ENCODE data around the gene CCDC88A. TPM values are rescaled to one million over a fixed set of nuclear protein-coding genes. Genes with fewer than 3 reads are reported as not detected.

Gene CCDC88A
- total and polyA plus RNA-seq, 2 donors (not counting 1 experiment from before 2014, with no cell fraction given) = 40.8 to 56.5 TPM

DNA sequence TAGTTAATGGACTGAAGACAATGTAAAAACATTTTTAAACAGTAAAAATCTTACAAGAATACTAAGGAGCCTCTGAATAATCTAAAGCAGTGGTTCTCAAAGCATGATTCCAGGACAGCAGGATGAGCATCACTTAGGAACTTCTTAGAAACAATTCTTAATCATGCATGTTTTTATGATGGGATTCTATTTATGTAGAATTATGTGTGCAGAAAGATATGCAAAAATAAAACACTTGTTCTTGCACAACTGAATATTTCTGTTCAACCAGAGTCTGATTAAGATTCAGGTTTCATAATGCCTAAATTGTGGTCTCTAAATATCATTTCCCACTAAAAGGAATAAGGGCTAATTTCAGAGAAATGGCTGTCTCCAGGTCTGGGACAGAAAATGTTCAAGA is 81.4 kb downstream of the CCDC88A start:
- H3K4me2 ChIP-seq (ENCODE audit: extremely low read depth, insufficient read depth, low read length) = no peak overlapping the region
- H3K4me3 ChIP-seq (replicated peaks in 1 of 4; ENCODE audit: control extremely low read depth in 1 of 4, insufficient read depth in 1 of 4, low read depth in 3 of 4, low read length in 4 of 4) = no peak overlapping the region
- H2AFZ ChIP-seq (ENCODE audit: low read length) = no peak overlapping the region
- peak; percentile 16 to 30 for DNase-seq (ENCODE audit: low read depth in 2 of 2)
- no peaks in the 10 kb centered on the region for H3K79me2 ChIP-seq (ENCODE audit: control insufficient read depth, insufficient read depth, low read length)
- no peak overlapping the region for H3K9ac ChIP-seq (ENCODE audit: insufficient read depth, low read length)
- no peaks in the 10 kb centered on the region for H4K20me1 ChIP-seq (ENCODE audit: control insufficient read depth, extremely low read depth, insufficient read depth, low read length)
- TF ChIP-seq EZH2 (IDR thresholded peaks at IDR 0.05; ENCODE audit: low read length, missing control alignments) = no peak
- TF ChIP-seq, protein P1, sequence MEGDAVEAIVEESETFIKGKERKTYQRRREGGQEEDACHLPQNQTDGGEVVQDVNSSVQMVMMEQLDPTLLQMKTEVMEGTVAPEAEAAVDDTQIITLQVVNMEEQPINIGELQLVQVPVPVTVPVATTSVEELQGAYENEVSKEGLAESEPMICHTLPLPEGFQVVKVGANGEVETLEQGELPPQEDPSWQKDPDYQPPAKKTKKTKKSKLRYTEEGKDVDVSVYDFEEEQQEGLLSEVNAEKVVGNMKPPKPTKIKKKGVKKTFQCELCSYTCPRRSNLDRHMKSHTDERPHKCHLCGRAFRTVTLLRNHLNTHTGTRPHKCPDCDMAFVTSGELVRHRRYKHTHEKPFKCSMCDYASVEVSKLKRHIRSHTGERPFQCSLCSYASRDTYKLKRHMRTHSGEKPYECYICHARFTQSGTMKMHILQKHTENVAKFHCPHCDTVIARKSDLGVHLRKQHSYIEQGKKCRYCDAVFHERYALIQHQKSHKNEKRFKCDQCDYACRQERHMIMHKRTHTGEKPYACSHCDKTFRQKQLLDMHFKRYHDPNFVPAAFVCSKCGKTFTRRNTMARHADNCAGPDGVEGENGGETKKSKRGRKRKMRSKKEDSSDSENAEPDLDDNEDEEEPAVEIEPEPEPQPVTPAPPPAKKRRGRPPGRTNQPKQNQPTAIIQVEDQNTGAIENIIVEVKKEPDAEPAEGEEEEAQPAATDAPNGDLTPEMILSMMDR (conservative IDR thresholded peaks at IDR 0.05 in 1 of 2, IDR thresholded peaks at IDR 0.05 in 1 of 2; ENCODE audit: low read depth in 1 of 2, low read length in 2 of 2) = no peak
- H3K9me3 ChIP-seq (ENCODE audit: control insufficient read depth, insufficient read depth, low read depth, low read length) = no peaks in the 10 kb centered on the region
- H3K27ac ChIP-seq (ENCODE audit: insufficient read depth, low read length) = no peak overlapping the region
- H3K27me3 ChIP-seq (ENCODE audit: control insufficient read depth, insufficient read depth, low read length) = no peaks in the 10 kb centered on the region
- H3K36me3 ChIP-seq (ENCODE audit: control insufficient read depth, insufficient read depth, low read length) = peaks cover 2% of the 10 kb centered on the region
- peaks cover 2% of the 10 kb centered on the region for H3K4me1 ChIP-seq (ENCODE audit: control insufficient read depth, extremely low read depth, insufficient read depth, low read length)

DNA sequence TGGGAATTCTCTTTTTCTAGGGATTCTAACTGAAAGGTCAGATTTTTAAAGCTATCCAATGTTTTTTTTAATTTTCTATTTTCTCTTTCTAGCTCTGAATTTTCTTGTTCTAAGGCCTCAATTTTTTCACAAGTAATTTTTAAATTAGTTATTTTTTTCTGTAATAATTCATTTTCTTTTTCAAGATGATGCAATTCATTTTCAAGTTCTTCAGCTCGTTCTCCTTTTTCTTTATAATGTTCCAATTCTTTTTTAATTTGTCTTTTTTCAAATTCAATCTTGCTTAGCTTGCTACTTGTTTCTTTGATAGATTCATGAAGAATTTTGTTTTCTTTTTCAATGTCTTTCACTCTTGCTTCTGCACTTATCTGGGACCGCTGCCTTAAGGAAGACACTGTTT is 84.9 kb downstream of the CCDC88A start:
- Histone ChIP-seq H3K27me3 (ENCODE audit: control insufficient read depth, insufficient read depth, low read length) (no peaks in the 10 kb centered on the region), H3K9ac (ENCODE audit: insufficient read depth, low read length) (no peak overlapping the region)
- no peak for DNase-seq (ENCODE audit: low read depth in 2 of 2)

DNA sequence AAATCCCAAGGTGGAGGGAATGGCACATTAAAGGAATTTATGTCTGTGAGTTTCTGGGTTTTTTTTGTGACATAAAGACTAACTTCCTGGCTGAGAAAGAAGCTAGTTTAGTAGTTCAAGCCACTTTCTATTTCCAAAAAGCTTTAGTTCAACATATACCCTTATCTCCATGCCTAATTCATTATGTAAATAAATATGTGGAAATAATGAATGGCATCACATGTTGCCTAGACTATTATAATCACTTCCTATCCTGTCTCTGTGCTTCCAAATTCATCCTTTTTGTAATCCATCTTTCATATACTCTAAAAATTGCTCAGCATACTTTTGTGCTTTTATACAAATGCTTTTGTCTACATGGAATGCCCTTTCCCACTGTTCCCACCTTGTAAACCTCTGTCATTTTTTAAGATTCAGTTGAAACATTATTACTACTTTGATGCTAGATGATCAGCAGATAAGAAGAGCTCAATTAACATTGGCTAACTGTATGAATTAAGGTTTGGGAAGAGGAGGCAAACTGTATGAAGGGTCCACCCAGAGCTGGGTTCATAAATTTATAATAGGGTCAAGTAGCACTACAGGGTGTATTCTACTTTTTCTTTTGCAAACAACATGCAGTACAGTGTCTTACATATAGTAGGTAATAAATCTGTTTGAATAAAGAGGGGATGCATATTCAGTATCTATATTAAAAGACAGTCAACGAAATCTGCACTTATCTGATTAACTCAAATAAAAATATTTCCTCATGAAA is 88.9 kb downstream of the CCDC88A start:
- TF ChIP-seq, protein P1 (conservative IDR thresholded peaks at IDR 0.05 in 1 of 2, IDR thresholded peaks at IDR 0.05 in 1 of 2; ENCODE audit: low read depth in 1 of 2, low read length in 2 of 2) = no peak
- TF ChIP-seq EZH2 (IDR thresholded peaks at IDR 0.05; ENCODE audit: low read length, missing control alignments) = no peak
- DNase-seq (ENCODE audit: low read depth in 2 of 2) = no peak
- no peaks in the 10 kb centered on the region for H4K20me1 ChIP-seq (ENCODE audit: control insufficient read depth, extremely low read depth, insufficient read depth, low read length)
- H3K4me2 ChIP-seq (ENCODE audit: extremely low read depth, insufficient read depth, low read length) = no peak overlapping the region
- H3K27me3 ChIP-seq (ENCODE audit: control insufficient read depth, insufficient read depth, low read length) = no peaks in the 10 kb centered on the region
- H3K9ac ChIP-seq (ENCODE audit: insufficient read depth, low read length) = no peak overlapping the region
- peaks cover 4% of the 10 kb centered on the region for H3K36me3 ChIP-seq (ENCODE audit: control insufficient read depth, insufficient read depth, low read length)
- H3K4me3 ChIP-seq (replicated peaks in 1 of 4; ENCODE audit: control extremely low read depth in 1 of 4, insufficient read depth in 1 of 4, low read depth in 3 of 4, low read length in 4 of 4) = no peak overlapping the region
- H3K9me3 ChIP-seq (ENCODE audit: control insufficient read depth, insufficient read depth, low read depth, low read length) = no peaks in the 10 kb centered on the region
- no peaks in the 10 kb centered on the region for H3K79me2 ChIP-seq (ENCODE audit: control insufficient read depth, insufficient read depth, low read length)
- H2AFZ ChIP-seq (ENCODE audit: low read length) = no peak overlapping the region
- no peaks in the 10 kb centered on the region for H3K4me1 ChIP-seq (ENCODE audit: control insufficient read depth, extremely low read depth, insufficient read depth, low read length)
- H3K27ac ChIP-seq (ENCODE audit: insufficient read depth, low read length) = no peak overlapping the region

More for the DNA sequence above, 84.9 kb downstream of the CCDC88A start:
- Histone ChIP-seq H3K4me3 (replicated peaks in 1 of 4; ENCODE audit: control extremely low read depth in 1 of 4, insufficient read depth in 1 of 4, low read depth in 3 of 4, low read length in 4 of 4) (no peak overlapping the region), H3K36me3 (ENCODE audit: control insufficient read depth, insufficient read depth, low read length) (no peaks in the 10 kb centered on the region), H2AFZ (ENCODE audit: low read length) (no peak overlapping the region), H3K79me2 (ENCODE audit: control insufficient read depth, insufficient read depth, low read length) (no peaks in the 10 kb centered on the region), H3K4me1 (ENCODE audit: control insufficient read depth, extremely low read depth, insufficient read depth, low read length) (peaks cover 2% of the 10 kb centered on the region), H3K4me2 (ENCODE audit: extremely low read depth, insufficient read depth, low read length) (no peak overlapping the region), H3K9me3 (ENCODE audit: control insufficient read depth, insufficient read depth, low read depth, low read length) (no peaks in the 10 kb centered on the region), H3K27ac (ENCODE audit: insufficient read depth, low read length) (no peak overlapping the region), H4K20me1 (ENCODE audit: control insufficient read depth, extremely low read depth, insufficient read depth, low read length) (no peaks in the 10 kb centered on the region)
- TF ChIP-seq EZH2 (IDR thresholded peaks at IDR 0.05; ENCODE audit: low read length, missing control alignments) = no peak
- TF ChIP-seq, protein P1 (conservative IDR thresholded peaks at IDR 0.05 in 1 of 2, IDR thresholded peaks at IDR 0.05 in 1 of 2; ENCODE audit: low read depth in 1 of 2, low read length in 2 of 2) = no peak

All from fibroblast of lung (primary cell).